ENCODE data around the gene FAM149B1. TPM values are rescaled to one million over a fixed set of nuclear protein-coding genes. Genes with fewer than 3 reads are reported as not detected.

Gene FAM149B1
- total RNA-seq, 2 donors from 2014 or later, result 13.6 to 15.3 TPM

GRCh38 chr10:73168465-73168803, 515 bp downstream of the FAM149B1 start:
- intact Hi-C loops (cut with DNase I), result loop anchor here in 1 of 2 donors (10.0 kb wide), 2 partner anchors 74 to 804 kb away; partner anchors contain the start of gene P4HA1
- DNase-seq (no peak), ATAC-seq (peak; percentile 18 to 47)

- intact Hi-C loops (cut with DNase I), result loop anchor here in 1 of 2 donors (10.0 kb wide), 2 partner anchors 75 to 805 kb away; partner anchors contain the start of gene P4HA1
- DNase-seq (no peak), ATAC-seq (no peak)
Observed at GRCh38 chr10:73169320-73169719, 1.4 kb downstream of the FAM149B1 start.

- ATAC-seq (no peak), DNase-seq (no peak)
- intact Hi-C loops (cut with DNase I), result no loop called here
Observed at GRCh38 chr10:73172867-73173266, 4.9 kb downstream of the FAM149B1 start.

GRCh38 chr10:73174148-73174925, 6.4 kb downstream of the FAM149B1 start:
- DNase-seq, result no peak
- intact Hi-C loops (cut with DNase I), result no loop called here
- no peak for ATAC-seq

- no peak for ATAC-seq
Observed at GRCh38 chr10:73182568-73182967, 14.6 kb downstream of the FAM149B1 start.

GRCh38 chr10:73183667-73184281, 15.9 kb downstream of the FAM149B1 start:
- ATAC-seq, result no peak
- intact Hi-C loops (cut with DNase I), result no loop called here
- no peak for DNase-seq

More at GRCh38 chr10:73182568-73182967, 14.6 kb downstream of the FAM149B1 start:
- intact Hi-C loops (cut with DNase I), result no loop called here
- no peak for DNase-seq

- intact Hi-C loops (cut with DNase I), result no loop called here
Observed at GRCh38 chr10:73186266-73186665, 18.3 kb downstream of the FAM149B1 start.

GRCh38 chr10:73190188-73190587, 22.3 kb downstream of the FAM149B1 start:
- intact Hi-C loops (cut with DNase I), result no loop called here
- DNase-seq, result no peak
- ATAC-seq, result no peak

More at GRCh38 chr10:73186266-73186665, 18.3 kb downstream of the FAM149B1 start:
- ATAC-seq, result no peak
- DNase-seq, result no peak

GRCh38 chr10:73205081-73205480, 37.2 kb downstream of the FAM149B1 start:
- intact Hi-C loops (cut with DNase I), result no loop called here
- ATAC-seq (no peak), DNase-seq (no peak)

- intact Hi-C loops (cut with DNase I), result no loop called here
- ATAC-seq, result no peak
- no peak for DNase-seq
Observed at GRCh38 chr10:73205890-73206289, 38.0 kb downstream of the FAM149B1 start.

GRCh38 chr10:73206385-73206784, 38.5 kb downstream of the FAM149B1 start:
- no peak for DNase-seq
- intact Hi-C loops (cut with DNase I), result no loop called here

GRCh38 chr10:73207883-73208282, 40.0 kb downstream of the FAM149B1 start:
- ATAC-seq, result peak; percentile 27 to 50
- DNase-seq, result peak; percentile 52
- intact Hi-C loops (cut with DNase I), result no loop called here

More at GRCh38 chr10:73206385-73206784, 38.5 kb downstream of the FAM149B1 start:
- ATAC-seq, result no peak

GRCh38 chr10:73209705-73210104, 41.8 kb downstream of the FAM149B1 start:
- no peak for ATAC-seq
- intact Hi-C loops (cut with DNase I), result no loop called here
- no peak for DNase-seq

- ATAC-seq, result no peak
- intact Hi-C loops (cut with DNase I), result no loop called here
- DNase-seq, result no peak
Observed at GRCh38 chr10:73210395-73211105, 42.6 kb downstream of the FAM149B1 start.

- DNase-seq (no peak), ATAC-seq (no peak)
- intact Hi-C loops (cut with DNase I), result no loop called here
Observed at GRCh38 chr10:73211106-73211811, 43.3 kb downstream of the FAM149B1 start.

- ATAC-seq (no peak), DNase-seq (no peak)
- intact Hi-C loops (cut with DNase I), result no loop called here
Observed at GRCh38 chr10:73215749-73216148, 47.8 kb downstream of the FAM149B1 start.

GRCh38 chr10:73217628-73218027, 49.7 kb downstream of the FAM149B1 start:
- no peak for DNase-seq
- no peak for ATAC-seq
- intact Hi-C loops (cut with DNase I), result no loop called here

- intact Hi-C loops (cut with DNase I), result no loop called here
- ATAC-seq (no peak), DNase-seq (no peak)
Observed at GRCh38 chr10:73218431-73219191, 50.7 kb downstream of the FAM149B1 start.

GRCh38 chr10:73219384-73219783, 51.5 kb downstream of the FAM149B1 start:
- intact Hi-C loops (cut with DNase I), result no loop called here
- DNase-seq (no peak), ATAC-seq (no peak)

Data from left cardiac atrium (tissue), 4 donors.